ENCODE data around the gene ARHGAP6. TPM values are rescaled to one million over a fixed set of nuclear protein-coding genes. Genes with fewer than 3 reads are reported as not detected.
"Not testable (repeated sequence)": the region's sequence is repeated elsewhere in the genome, so short reads cannot be mapped to it uniquely, and the experiment has no call there.

The ARHGAP6 gene
- polyA plus RNA-seq, 4 donors: 10.1 to 16.8 (median 15.0) TPM

GRCh38 chrX:11579636-11580600 is 85.8 kb downstream of the ARHGAP6 start:
- DNase-seq (ENCODE audit: low read depth in 4 of 4, low spot score in 3 of 4): no peak

- not testable (repeated sequence) for DNase-seq (ENCODE audit: low read depth in 4 of 4, low spot score in 3 of 4)
Observed at GRCh38 chrX:11578301-11578700, 87.4 kb downstream of the ARHGAP6 start.

GRCh38 chrX:11577603-11578002 is 88.1 kb downstream of the ARHGAP6 start:
- no peak for DNase-seq (ENCODE audit: low read depth in 4 of 4, low spot score in 3 of 4)

GRCh38 chrX:11575332-11575731 is 90.4 kb downstream of the ARHGAP6 start:
- no peak for DNase-seq (ENCODE audit: low read depth in 4 of 4, low spot score in 3 of 4)

GRCh38 chrX:11567528-11568220 is 98.0 kb downstream of the ARHGAP6 start:
- no peak for DNase-seq (ENCODE audit: low read depth in 4 of 4, low spot score in 3 of 4)

- DNase-seq (ENCODE audit: low read depth in 4 of 4, low spot score in 3 of 4): no peak
Observed at GRCh38 chrX:11566789-11567188, 98.9 kb downstream of the ARHGAP6 start.

GRCh38 chrX:11566173-11566572 is 99.5 kb downstream of the ARHGAP6 start:
- DNase-seq (ENCODE audit: low read depth in 4 of 4, low spot score in 3 of 4): no peak

GRCh38 chrX:11564546-11564945 is 101.2 kb downstream of the ARHGAP6 start:
- no peak for DNase-seq (ENCODE audit: low read depth in 4 of 4, low spot score in 3 of 4)

- DNase-seq (ENCODE audit: low read depth in 4 of 4, low spot score in 3 of 4): no peak
Observed at GRCh38 chrX:11562570-11562969, 103.2 kb downstream of the ARHGAP6 start.

- no peak for DNase-seq (ENCODE audit: low read depth in 4 of 4, low spot score in 3 of 4)
Observed at GRCh38 chrX:11558972-11559371, 106.7 kb downstream of the ARHGAP6 start.

GRCh38 chrX:11557120-11557519 is 108.6 kb downstream of the ARHGAP6 start:
- no peak for DNase-seq (ENCODE audit: low read depth in 4 of 4, low spot score in 3 of 4)

GRCh38 chrX:11555759-11556158 is 110.0 kb downstream of the ARHGAP6 start:
- DNase-seq (ENCODE audit: low read depth in 4 of 4, low spot score in 3 of 4): no peak

- no peak for DNase-seq (ENCODE audit: low read depth in 4 of 4, low spot score in 3 of 4)
Observed at GRCh38 chrX:11553594-11553993, 112.1 kb downstream of the ARHGAP6 start.

- DNase-seq (ENCODE audit: low read depth in 4 of 4, low spot score in 3 of 4): no peak
Observed at GRCh38 chrX:11551151-11551550, 114.6 kb downstream of the ARHGAP6 start.

- no peak for DNase-seq (ENCODE audit: low read depth in 4 of 4, low spot score in 3 of 4)
Observed at GRCh38 chrX:11546917-11547316, 118.8 kb downstream of the ARHGAP6 start.

GRCh38 chrX:11543249-11543648 is 122.5 kb downstream of the ARHGAP6 start:
- no peak for DNase-seq (ENCODE audit: low read depth in 4 of 4, low spot score in 3 of 4)

GRCh38 chrX:11541510-11541909 is 124.2 kb downstream of the ARHGAP6 start:
- no peak for DNase-seq (ENCODE audit: low read depth in 4 of 4, low spot score in 3 of 4)

- DNase-seq (ENCODE audit: low read depth in 4 of 4, low spot score in 3 of 4): no peak
Observed at GRCh38 chrX:11540532-11541377, 125.0 kb downstream of the ARHGAP6 start.

- no peak for DNase-seq (ENCODE audit: low read depth in 4 of 4, low spot score in 3 of 4)
Observed at GRCh38 chrX:11537141-11537540, 128.6 kb downstream of the ARHGAP6 start.

- no peak for DNase-seq (ENCODE audit: low read depth in 4 of 4, low spot score in 3 of 4)
Observed at GRCh38 chrX:11535156-11535919, 130.4 kb downstream of the ARHGAP6 start.

Data from left renal pelvis (tissue), 4 donors.